HCT116 (cell line): ENCODE measurements around the gene MTFP1. TPM values are rescaled to one million over a fixed set of nuclear protein-coding genes. Genes with fewer than 3 reads are reported as not detected.

ENCODE experiments used
- ATAC-seq: fragments of 200-7000 bp; cut with Tn5 transposase; 2 replicates; pipeline ENCODE4 v1.9.1; 2020; ENCODE audit warnings: mild to moderate bottlenecking, moderate library complexity
- BruUV-seq: library from RNA; stranded (reverse); fragments of 400-500 nt; replicated peaks from 2 replicates; lab custom pipeline; 2021; lab: Mats Ljungman, UMichigan
- CTCF ChIA-PET: fragments of 300-600 bp; sonication (Branson Sonifier 250); formaldehyde crosslinking; loops from one replicate; lab custom pipeline; 2021; ENCODE audit warnings: antibody characterized with exemption; lab: Charles Lee
- POLR2A ChIA-PET: fragments of 300-600, 350-600 bp; sonication (Branson Sonifier 250); formaldehyde crosslinking; loops from one replicate; lab custom pipeline; 2021; ENCODE audit warnings: antibody characterized with exemption; lab: Charles Lee
- RAD21 ChIA-PET, 2 experiments: fragments of 300-600 bp; sonication (Branson Sonifier 250); formaldehyde crosslinking; loops; one replicate each; lab custom pipeline; 2023; ENCODE audit warnings: low total read pairs in 2 of 2; ENCODE audit not compliant: uncharacterized antibody in 2 of 2, unreplicated experiment in 2 of 2, low non-redundant PET in 1 of 2; lab: Charles Lee
- DNase-seq: peaks from one replicate; pipeline ENCODE4 v3.0.0-alpha.2; 2010; ENCODE audit warnings: low read depth, low spot score
- H2AFZ ChIP-seq: fragments of 200-600 bp; shearing (Covaris generic), sonication (generic); 2 replicates; pipeline ENCODE4 v1.6.1; 2017; ENCODE audit warnings: low read depth, mixed run types, mixed read lengths, antibody characterized with exemption, low read length; ENCODE audit not compliant: poor library complexity, severe bottlenecking
- H3K27ac ChIP-seq: 2 replicates; pipeline ENCODE4 v1.5.1; 2012; ENCODE audit warnings: low read depth, low read length
- H3K27me3 ChIP-seq: fragments of 200-600 bp; sonication (generic); 2 replicates; pipeline ENCODE4 v1.6.1; 2016; ENCODE audit warnings: mixed run types, low read length, mixed read lengths; ENCODE audit not compliant: insufficient read depth
- H3K36me3 ChIP-seq, 2 experiments: fragments of 200-500 bp in 1 of 2; fragments of 200-600 bp in 1 of 2; sonication (Bioruptor generic) in 1 of 2; sonication (generic) in 1 of 2; 2 replicates each; pipeline versions ENCODE4 v1.5.1 to v1.6.1; 2014 to 2016; ENCODE audit warnings: low read length in 2 of 2, inconsistent platforms in 1 of 2, mixed read lengths in 1 of 2, mixed run types in 1 of 2; ENCODE audit not compliant: insufficient read depth in 2 of 2, control insufficient read depth in 1 of 2
- H3K4me1 ChIP-seq, 2 experiments: fragments of 200-600 bp in 1 of 2; sonication (generic) in 1 of 2; 2 replicates each; pipeline versions ENCODE4 v1.5.1 to v1.6.1; 2012 to 2017; ENCODE audit warnings: low read length in 2 of 2, inconsistent platforms in 1 of 2, mild to moderate bottlenecking in 1 of 2, mixed read lengths in 1 of 2, mixed run types in 1 of 2, moderate library complexity in 1 of 2; ENCODE audit not compliant: insufficient read depth in 2 of 2, control insufficient read depth in 1 of 2
- H3K4me2 ChIP-seq: fragments of 200-600 bp; sonication (generic); 2 replicates; pipeline ENCODE4 v1.6.1; 2017; ENCODE audit warnings: mixed run types, low read length, mixed read lengths
- H3K4me3 ChIP-seq, 2 experiments: fragments of 200-600 bp in 1 of 2; sonication (generic) in 1 of 2; replicated peaks in 1 of 2; 2 replicates each; pipeline ENCODE4 v1.5.1; 2011 to 2016; ENCODE audit warnings: low read length in 2 of 2, control low read depth in 1 of 2, low read depth in 1 of 2, mild to moderate bottlenecking in 1 of 2, mixed read lengths in 1 of 2, mixed run types in 1 of 2
- H3K79me2 ChIP-seq: fragments of 200-600 bp; sonication (generic); 2 replicates; pipeline ENCODE4 v1.6.1; 2017; ENCODE audit warnings: mild to moderate bottlenecking, mixed run types, low read length, moderate library complexity, mixed read lengths; ENCODE audit not compliant: insufficient read depth
- H3K9ac ChIP-seq: fragments of 200-600 bp; sonication (generic); 2 replicates; pipeline ENCODE4 v1.6.1; 2016; ENCODE audit warnings: low read length, mixed read lengths
- H3K9me2 ChIP-seq: fragments of 200-600 bp; sonication (generic), shearing (Covaris generic); 2 replicates; pipeline ENCODE4 v1.6.1; 2017; ENCODE audit warnings: mixed run types, mild to moderate bottlenecking, moderate library complexity; ENCODE audit not compliant: insufficient read depth
- H3K9me3 ChIP-seq, 2 experiments: fragments of 200-500 bp in 1 of 2; fragments of 200-600 bp in 1 of 2; sonication (Bioruptor generic) in 1 of 2; sonication (generic) in 1 of 2; 2 replicates each; pipeline ENCODE4 v1.6.1; 2014 to 2017; ENCODE audit warnings: low read length in 2 of 2, mixed read lengths in 2 of 2, inconsistent platforms in 1 of 2, low read depth in 1 of 2, mild to moderate bottlenecking in 1 of 2, mixed run types in 1 of 2, moderate library complexity in 1 of 2; ENCODE audit not compliant: control insufficient read depth in 1 of 2, insufficient read depth in 1 of 2
- H4K20me1 ChIP-seq: fragments of 200-600 bp; sonication (generic), shearing (Covaris generic); 2 replicates; pipeline ENCODE4 v1.6.1; 2017; ENCODE audit warnings: mixed run types, mild to moderate bottlenecking, moderate library complexity; ENCODE audit not compliant: insufficient read depth
- ATF3 ChIP-seq: IDR thresholded peaks from 2 replicates; pipeline ENCODE4 v1.6.1; 2012
- CBX3 ChIP-seq: IDR thresholded peaks from 2 replicates; pipeline ENCODE4 v1.6.1; 2012; ENCODE audit warnings: low read depth
- CEBPB ChIP-seq: IDR thresholded peaks from 2 replicates; pipeline ENCODE4 v1.6.1; 2012; ENCODE audit warnings: low read depth
- CTCF ChIP-seq, 3 experiments: fragments of 200-600 bp in 1 of 3; sonication (generic) in 1 of 3; IDR thresholded peaks in 2 of 3; conservative IDR thresholded peaks in 1 of 3; 2 replicates each; pipeline ENCODE4 v1.5.1; 2012 to 2017; ENCODE audit warnings: low read depth in 2 of 3, low read length in 2 of 3, antibody characterized with exemption in 1 of 3, borderline replicate concordance in 1 of 3, control low read depth in 1 of 3, mild to moderate bottlenecking in 1 of 3, mixed read lengths in 1 of 3, mixed run types in 1 of 3, moderate library complexity in 1 of 3; ENCODE audit not compliant: insufficient read depth in 1 of 3
- EGR1 ChIP-seq: IDR thresholded peaks from 2 replicates; pipeline ENCODE4 v1.6.1; 2012; ENCODE audit warnings: low read depth
- EZH2 ChIP-seq: fragments of 200-600 bp; sonication (generic); IDR thresholded peaks from 2 replicates; pipeline ENCODE4 v1.6.1; 2017; ENCODE audit warnings: antibody characterized with exemption, mixed run types
- JUND ChIP-seq: IDR thresholded peaks from 2 replicates; pipeline ENCODE4 v1.6.1; 2012
- POLR2AphosphoS5 ChIP-seq: IDR thresholded peaks from 2 replicates; pipeline ENCODE4 v1.6.1; 2011; ENCODE audit warnings: mild to moderate bottlenecking, low read depth, low read length, moderate library complexity
- RAD21 ChIP-seq: IDR thresholded peaks from 2 replicates; pipeline ENCODE4 v1.6.1; 2012; ENCODE audit warnings: low read depth, mild to moderate bottlenecking
- REST ChIP-seq: IDR thresholded peaks from 2 replicates; pipeline ENCODE4 v1.6.1; 2012; ENCODE audit warnings: low read depth
- SP1 ChIP-seq: IDR thresholded peaks from 2 replicates; pipeline ENCODE4 v1.6.1; 2012; ENCODE audit warnings: low read depth
- TCF7L2 ChIP-seq: IDR thresholded peaks from 2 replicates; pipeline ENCODE4 v1.7.0; 2011; ENCODE audit warnings: borderline replicate concordance, inconsistent platforms; ENCODE audit not compliant: insufficient read depth, insufficient read length; ENCODE audit errors: extremely low read depth
- YY1 ChIP-seq: IDR thresholded peaks from 2 replicates; pipeline ENCODE4 v1.6.1; 2011; ENCODE audit warnings: low read length, low read depth, moderate library complexity, mild to moderate bottlenecking; ENCODE audit not compliant: insufficient replicate concordance; ENCODE audit errors: extremely low read depth
- ZBTB33 ChIP-seq: IDR thresholded peaks from 2 replicates; pipeline ENCODE4 v1.6.1; 2011; ENCODE audit warnings: mild to moderate bottlenecking, low read length, moderate library complexity; ENCODE audit not compliant: insufficient replicate concordance; ENCODE audit errors: extremely low read depth
- ZNF274 ChIP-seq: fragments of 200-500 bp; sonication (Bioruptor generic); IDR thresholded peaks from 2 replicates; pipeline ENCODE4 v1.6.1; 2014; ENCODE audit warnings: mild to moderate bottlenecking, low read depth, low read length, inconsistent platforms
- intact Hi-C: fragments of 100-400 bp; cut with micrococcal nuclease; formaldehyde crosslinking; loops from 2 replicates; pipeline ENCODE4 v1.10.0; 2022
- total RNA-seq: library from RNA; stranded (reverse); gene quantifications from one replicate; pipeline ENCODE4 v1.2.1, GENCODE V29; 2021; ENCODE audit not compliant: unreplicated experiment

Gene MTFP1
- total RNA-seq, 1 experiment from 2014 or later, result 36.1 TPM

- intact Hi-C loops, result no loop called here
- no peak overlapping the region for H3K4me2 ChIP-seq
- peaks cover 6 to 45% of the 10 kb centered on the region in 2 experiments for H3K4me1 ChIP-seq
- ATAC-seq (no peak), DNase-seq (no peak)
- ChIA-PET POLR2A (no interaction called here), RAD21 (no interaction called here), CTCF (no interaction called here)
- no TSS peak for BruUV-seq
- no peaks in the 10 kb centered on the region for H3K9me2 ChIP-seq
- H3K4me3 ChIP-seq, result no peak overlapping the region
- no peaks in the 10 kb centered on the region for H3K27me3 ChIP-seq
- no peak overlapping the region for H3K27ac ChIP-seq
- TF ChIP-seq EZH2 (no peak), CEBPB (no peak), ZBTB33 (no peak), ATF3 (no peak), REST (no peak), TCF7L2 (no peak), CTCF (IDR thresholded peaks at IDR 0.05 in 2 of 3, conservative IDR thresholded peaks at IDR 0.05 in 1 of 3; ENCODE audit: borderline replicate concordance in 1 of 3, insufficient read depth in 1 of 3, low read depth in 2 of 3, low read length in 2 of 3) (no peak), YY1 (no peak), RAD21 (no peak), CBX3 (no peak), JUND (no peak), ZNF274 (no peak), EGR1 (no peak), POLR2AphosphoS5 (no peak), SP1 (no peak)
- 0 out of 2 replicates have a peak, but pooled peaks cover 5% of the 10 kb centered on the region for H3K79me2 ChIP-seq
- H4K20me1 ChIP-seq, result no peaks in the 10 kb centered on the region
- no peak overlapping the region for H2AFZ ChIP-seq
- no peaks in the 10 kb centered on the region for H3K36me3 ChIP-seq
- H3K9me3 ChIP-seq, result no peaks in the 10 kb centered on the region
- H3K9ac ChIP-seq, result no peak overlapping the region
These were observed 13.7 kb downstream of the MTFP1 start for GRCh38 chr22:30439226-30439625.
